ENCODE results near the gene IQGAP2. TPM values are rescaled to one million over a fixed set of nuclear protein-coding genes. Genes with fewer than 3 reads are reported as not detected.

Gene IQGAP2
- total RNA-seq, 1 experiment from 2014 or later, result not detected

GRCh38 chr5:76688836-76689235 is 285.8 kb downstream of the IQGAP2 start:
- intact Hi-C loops (cut with micrococcal nuclease), result loop anchor here (5.0 kb wide), 1 partner anchor 87 kb away; no protein-coding TSS in a partner anchor
- Histone ChIP-seq H3K79me2 (ENCODE audit: low read length) (no peaks in the 10 kb centered on the region), H4K20me1 (ENCODE audit: low read length) (no peaks in the 10 kb centered on the region), H3K27me3 (ENCODE audit: low read length) (no peaks in the 10 kb centered on the region), H3K36me3 (ENCODE audit: low read depth, low read length) (no peaks in the 10 kb centered on the region), H3K9ac (ENCODE audit: low read length) (no peak overlapping the region), H3K4me1 (ENCODE audit: insufficient read depth, low read length) (peaks cover 39% of the 10 kb centered on the region), H3K4me3 (ENCODE audit: low read length) (no peak overlapping the region), H3K9me2 (replicated peaks; ENCODE audit: low read length) (no peaks in the 10 kb centered on the region), H2AFZ (ENCODE audit: low read length) (no peak overlapping the region), H3K4me2 (ENCODE audit: low read length) (peak overlapping the region; percentile 41), H3K27ac (ENCODE audit: low read length) (peak overlapping the region; percentile 73), H3F3A (ENCODE audit: low read length, unreplicated experiment) (no peaks in the 10 kb centered on the region), H3K9me3 (ENCODE audit: low read length) (no peaks in the 10 kb centered on the region)
- POLR2A ChIA-PET (ENCODE audit: unreplicated experiment), result no interaction called here
- no TSS peak for BruUV-seq (replicated peaks)
- ATAC-seq, result peak; percentile 31
- DNase-seq, result peak; percentile 61
- CTCF ChIA-PET, result no interaction called here
- TF ChIP-seq EZH2phosphoT487 (IDR thresholded peaks at IDR 0.05; ENCODE audit: borderline replicate concordance, low read length) (no peak), CTCF (conservative IDR thresholded peaks at IDR 0.05; ENCODE audit: low read depth, low read length) (no peak), EZH2 (IDR thresholded peaks at IDR 0.05; ENCODE audit: low read length, unreplicated experiment) (no peak)

- no peaks in the 10 kb centered on the region for H3K79me2 ChIP-seq (ENCODE audit: low read length)
- peak overlapping the region; percentile 41 for H3K4me2 ChIP-seq (ENCODE audit: low read length)
- no peaks in the 10 kb centered on the region for H3K36me3 ChIP-seq (ENCODE audit: low read depth, low read length)
- intact Hi-C loops (cut with micrococcal nuclease), result loop anchor here (5.0 kb wide), 1 partner anchor 87 kb away; no protein-coding TSS in a partner anchor
- peak overlapping the region; percentile 73 for H3K27ac ChIP-seq (ENCODE audit: low read length)
- H3K4me3 ChIP-seq (ENCODE audit: low read length), result no peak overlapping the region
- no peaks in the 10 kb centered on the region for H3K27me3 ChIP-seq (ENCODE audit: low read length)
- no TSS peak for BruUV-seq (replicated peaks)
- no peaks in the 10 kb centered on the region for H3F3A ChIP-seq (ENCODE audit: low read length, unreplicated experiment)
- H3K9me3 ChIP-seq (ENCODE audit: low read length), result no peaks in the 10 kb centered on the region
- ChIA-PET POLR2A (ENCODE audit: unreplicated experiment) (interaction anchor here (0.7 kb wide), 1 partner anchor 112 kb away, joined by 3 read pairs; no protein-coding TSS in a partner anchor), CTCF (interaction anchor here (0.7 kb wide), 1 partner anchor 362 kb away, joined by 4 read pairs; no protein-coding TSS in a partner anchor)
- peaks cover 39% of the 10 kb centered on the region for H3K4me1 ChIP-seq (ENCODE audit: insufficient read depth, low read length)
- peak; percentile 77 for DNase-seq
- peak; percentile 45 for ATAC-seq
- H4K20me1 ChIP-seq (ENCODE audit: low read length), result no peaks in the 10 kb centered on the region
- no peak overlapping the region for H3K9ac ChIP-seq (ENCODE audit: low read length)
- TF ChIP-seq EZH2phosphoT487 (IDR thresholded peaks at IDR 0.05; ENCODE audit: borderline replicate concordance, low read length) (no peak), EZH2 (IDR thresholded peaks at IDR 0.05; ENCODE audit: low read length, unreplicated experiment) (no peak), CTCF (conservative IDR thresholded peaks at IDR 0.05; ENCODE audit: low read depth, low read length) (no peak)
- H3K9me2 ChIP-seq (replicated peaks; ENCODE audit: low read length), result no peaks in the 10 kb centered on the region
- no peak overlapping the region for H2AFZ ChIP-seq (ENCODE audit: low read length)
These were observed 286.4 kb downstream of the IQGAP2 start for GRCh38 chr5:76689321-76690036.

Data from PC-3 (cell line).